ENCODE data around the gene CASP12.

CASP12 gene

DNA sequence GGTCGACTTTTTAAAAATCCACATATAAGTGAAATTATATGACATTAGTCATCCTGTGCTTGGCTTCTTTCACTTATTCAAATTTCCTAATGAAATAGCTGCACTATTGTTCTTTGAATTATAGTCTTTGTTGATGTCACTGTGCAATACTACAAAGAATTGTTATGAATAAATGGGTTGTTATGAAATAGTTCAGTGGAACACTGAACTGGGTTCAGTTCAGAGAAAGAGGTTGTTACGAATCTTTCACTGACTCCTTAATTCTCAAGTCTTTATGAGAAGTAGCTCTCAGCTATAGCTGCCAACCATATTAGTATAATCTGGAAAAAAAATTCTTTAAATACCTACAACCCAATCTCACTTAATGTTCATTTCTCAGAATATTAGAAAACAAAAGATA lies 42.3 kb downstream of the CASP12 start:
- TF ChIP-seq, protein P1, sequence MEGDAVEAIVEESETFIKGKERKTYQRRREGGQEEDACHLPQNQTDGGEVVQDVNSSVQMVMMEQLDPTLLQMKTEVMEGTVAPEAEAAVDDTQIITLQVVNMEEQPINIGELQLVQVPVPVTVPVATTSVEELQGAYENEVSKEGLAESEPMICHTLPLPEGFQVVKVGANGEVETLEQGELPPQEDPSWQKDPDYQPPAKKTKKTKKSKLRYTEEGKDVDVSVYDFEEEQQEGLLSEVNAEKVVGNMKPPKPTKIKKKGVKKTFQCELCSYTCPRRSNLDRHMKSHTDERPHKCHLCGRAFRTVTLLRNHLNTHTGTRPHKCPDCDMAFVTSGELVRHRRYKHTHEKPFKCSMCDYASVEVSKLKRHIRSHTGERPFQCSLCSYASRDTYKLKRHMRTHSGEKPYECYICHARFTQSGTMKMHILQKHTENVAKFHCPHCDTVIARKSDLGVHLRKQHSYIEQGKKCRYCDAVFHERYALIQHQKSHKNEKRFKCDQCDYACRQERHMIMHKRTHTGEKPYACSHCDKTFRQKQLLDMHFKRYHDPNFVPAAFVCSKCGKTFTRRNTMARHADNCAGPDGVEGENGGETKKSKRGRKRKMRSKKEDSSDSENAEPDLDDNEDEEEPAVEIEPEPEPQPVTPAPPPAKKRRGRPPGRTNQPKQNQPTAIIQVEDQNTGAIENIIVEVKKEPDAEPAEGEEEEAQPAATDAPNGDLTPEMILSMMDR (IDR thresholded peaks at IDR 0.05; ENCODE audit: control insufficient read depth, extremely low read depth, insufficient read depth), result no peak
- DNase-seq (ENCODE audit: low read depth), result no peak
- no peak overlapping the region for H3K4me3 ChIP-seq (ENCODE audit: low read depth, low read length)

GRCh38 chr11:104853276-104853675 lies 45.0 kb downstream of the CASP12 start:
- H3K4me3 ChIP-seq (ENCODE audit: low read depth, low read length), result no peak overlapping the region

DNA sequence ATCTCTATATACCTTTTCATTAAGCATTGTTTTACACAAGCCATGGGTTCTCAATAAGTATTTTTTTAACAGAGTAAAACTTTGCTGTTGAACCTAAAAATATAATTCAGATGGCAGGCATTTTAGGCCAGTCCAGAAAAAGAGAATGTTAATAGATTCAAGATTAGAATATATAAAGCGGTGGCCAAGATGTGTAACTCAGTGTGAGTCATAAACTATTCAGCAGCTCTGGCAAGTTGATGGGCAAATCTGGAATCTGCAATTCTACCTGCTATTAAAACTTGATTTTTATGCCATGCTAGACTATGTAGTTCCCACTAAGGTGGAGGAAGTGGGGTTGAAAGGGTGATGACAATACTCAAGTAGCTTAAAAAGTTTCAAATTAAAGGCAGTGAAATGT lies 45.4 kb downstream of the CASP12 start:
- TF ChIP-seq, protein P1 (IDR thresholded peaks at IDR 0.05; ENCODE audit: control insufficient read depth, extremely low read depth, insufficient read depth), result no peak
- H3K4me3 ChIP-seq (ENCODE audit: low read depth, low read length), result no peak overlapping the region
- DNase-seq (ENCODE audit: low read depth), result no peak

More at GRCh38 chr11:104853276-104853675, 45.0 kb downstream of the CASP12 start:
- TF ChIP-seq, protein P1 (IDR thresholded peaks at IDR 0.05; ENCODE audit: control insufficient read depth, extremely low read depth, insufficient read depth), result no peak
- DNase-seq (ENCODE audit: low read depth), result no peak

DNA sequence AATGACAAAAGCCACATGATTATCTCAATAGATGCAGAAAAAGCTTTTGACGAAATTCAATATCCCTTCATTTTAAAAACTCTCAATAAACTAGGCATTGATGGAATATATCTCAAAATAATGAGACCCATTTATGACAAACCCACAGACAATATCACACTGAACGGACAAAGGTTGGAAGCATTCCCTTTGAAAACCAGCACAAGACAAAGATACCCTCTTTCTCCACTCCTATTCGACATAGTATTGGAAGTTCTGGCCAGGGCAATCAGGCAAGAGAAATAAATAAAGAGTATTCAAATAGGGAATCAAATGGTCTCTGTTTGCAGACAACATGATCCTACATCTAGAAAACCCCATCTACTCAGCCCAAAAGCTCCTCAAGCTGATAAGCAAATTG lies 52.0 kb downstream of the CASP12 start:
- no peak for DNase-seq (ENCODE audit: low read depth)
- TF ChIP-seq, protein P1 (IDR thresholded peaks at IDR 0.05; ENCODE audit: control insufficient read depth, extremely low read depth, insufficient read depth), result no peak
- no peak overlapping the region for H3K4me3 ChIP-seq (ENCODE audit: low read depth, low read length)

DNA sequence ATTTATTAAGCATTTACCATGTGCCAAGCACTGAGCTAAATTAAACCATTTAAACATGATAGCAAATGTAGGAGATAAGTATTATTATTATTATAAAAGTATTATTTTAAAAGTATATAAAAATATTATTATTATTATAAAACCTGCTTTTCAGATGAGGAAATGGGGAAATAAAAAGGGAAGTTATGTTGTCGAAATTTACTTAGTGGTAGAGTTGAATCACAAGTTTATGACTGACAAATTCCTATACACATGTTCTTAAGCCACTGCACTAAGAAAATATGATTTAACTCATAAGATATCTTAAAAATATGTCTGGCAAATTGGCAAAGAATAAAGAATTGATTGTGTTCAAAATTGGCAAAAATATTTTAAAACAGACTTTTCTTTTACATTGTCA lies 53.8 kb downstream of the CASP12 start:
- DNase-seq (ENCODE audit: low read depth), result no peak
- H3K4me3 ChIP-seq (ENCODE audit: low read depth, low read length), result no peak overlapping the region
- TF ChIP-seq, protein P1 (IDR thresholded peaks at IDR 0.05; ENCODE audit: control insufficient read depth, extremely low read depth, insufficient read depth), result no peak

DNA sequence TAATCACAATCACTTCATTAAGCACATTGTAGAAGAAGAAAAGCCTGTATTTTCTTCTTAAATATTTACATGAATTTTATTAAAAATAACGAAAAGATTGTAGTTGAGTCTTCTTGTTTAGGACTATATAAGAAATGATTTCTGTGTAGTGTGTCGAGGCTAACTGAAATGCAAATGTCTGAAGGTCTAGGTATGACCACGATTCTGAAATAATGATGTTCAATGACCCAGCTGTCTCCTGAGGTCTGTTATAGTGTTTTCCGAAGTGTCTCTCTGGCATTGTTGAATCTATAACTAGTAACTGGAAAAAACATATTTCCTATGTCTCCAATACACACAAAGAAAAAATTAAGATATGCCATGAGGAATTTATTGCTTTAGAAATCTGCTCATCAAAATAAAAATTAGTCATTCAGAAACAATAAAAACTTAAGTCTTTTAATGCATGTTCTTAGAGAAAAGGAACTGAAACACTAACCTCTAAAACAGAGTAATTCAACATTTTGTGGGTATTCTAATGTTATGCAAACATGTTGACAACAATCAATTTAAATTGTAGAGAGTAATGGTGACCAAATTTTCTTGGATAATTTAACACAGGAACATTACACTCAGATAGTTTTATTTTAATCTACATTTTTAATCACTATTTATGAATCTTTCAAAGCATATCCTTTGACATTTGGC lies 55.0 kb downstream of the CASP12 start:
- no peak overlapping the region for H3K4me3 ChIP-seq (ENCODE audit: low read depth, low read length)
- no peak for DNase-seq (ENCODE audit: low read depth)
- TF ChIP-seq, protein P1 (IDR thresholded peaks at IDR 0.05; ENCODE audit: control insufficient read depth, extremely low read depth, insufficient read depth), result no peak

- TF ChIP-seq, protein P1 (IDR thresholded peaks at IDR 0.05; ENCODE audit: control insufficient read depth, extremely low read depth, insufficient read depth), result no peak
- no peak overlapping the region for H3K4me3 ChIP-seq (ENCODE audit: low read depth, low read length)
- no peak for DNase-seq (ENCODE audit: low read depth)
Measured at GRCh38 chr11:104841973-104842525, 56.2 kb downstream of the CASP12 start.
